CD4-positive, alpha-beta T cell treated with Interleukin-15 for 1 hour (primary cell): ENCODE measurements around the gene GLIS1.

Source experiments
- DNase-seq: peaks from one replicate; pipeline ENCODE4 v3.0.0-alpha.2; 2020

The GLIS1 gene

DNA sequence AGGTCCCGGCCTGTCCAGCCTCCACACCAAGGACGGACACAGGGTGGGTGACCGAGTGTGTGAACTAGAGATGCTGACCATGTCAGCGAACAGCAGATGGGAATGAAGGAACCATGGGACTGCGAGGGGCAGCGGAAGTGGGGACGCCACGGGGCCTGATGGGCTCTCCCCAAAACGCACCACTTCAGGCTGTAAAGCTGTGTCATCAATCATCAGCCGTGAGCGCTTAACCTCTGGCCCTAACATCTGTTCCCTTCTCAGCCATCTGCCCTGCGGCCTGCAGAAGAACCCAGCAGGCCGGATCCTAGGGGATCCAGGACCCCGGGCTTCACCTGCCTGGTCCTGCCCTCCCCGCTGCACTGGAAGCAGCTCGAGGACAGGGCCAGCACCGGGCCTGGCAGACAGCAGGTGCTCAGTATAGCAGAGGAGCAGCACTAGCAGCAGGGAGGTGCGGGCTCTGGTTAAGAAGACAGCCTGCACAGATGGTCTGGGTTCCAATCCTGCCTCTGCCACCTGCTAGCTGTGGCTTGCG, 221.1 kb downstream of the GLIS1 start:
- no peak for DNase-seq

DNA sequence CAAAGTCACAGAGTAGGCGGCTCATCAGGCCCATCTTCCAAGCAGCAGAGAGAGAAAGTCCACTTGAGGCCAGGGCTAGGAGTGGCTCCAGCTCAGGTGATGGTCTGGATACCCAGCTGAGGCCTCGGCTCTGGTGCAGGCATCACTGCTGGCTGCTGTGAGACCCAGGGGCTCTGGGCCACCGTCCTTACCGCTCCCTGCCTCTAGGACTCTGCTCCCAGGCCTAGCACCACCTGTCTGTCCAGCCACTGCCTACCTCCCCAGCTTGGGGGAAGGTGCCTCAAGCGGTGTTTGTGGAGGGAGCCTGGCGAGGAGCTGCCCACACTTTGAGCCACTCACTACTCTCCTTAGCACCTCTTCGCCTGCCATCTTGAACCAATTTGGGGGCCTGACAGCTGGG, 221.9 kb downstream of the GLIS1 start:
- DNase-seq = no peak

- no peak for DNase-seq
Measured at GRCh38 chr1:53516181-53516580, 222.8 kb downstream of the GLIS1 start.

DNA sequence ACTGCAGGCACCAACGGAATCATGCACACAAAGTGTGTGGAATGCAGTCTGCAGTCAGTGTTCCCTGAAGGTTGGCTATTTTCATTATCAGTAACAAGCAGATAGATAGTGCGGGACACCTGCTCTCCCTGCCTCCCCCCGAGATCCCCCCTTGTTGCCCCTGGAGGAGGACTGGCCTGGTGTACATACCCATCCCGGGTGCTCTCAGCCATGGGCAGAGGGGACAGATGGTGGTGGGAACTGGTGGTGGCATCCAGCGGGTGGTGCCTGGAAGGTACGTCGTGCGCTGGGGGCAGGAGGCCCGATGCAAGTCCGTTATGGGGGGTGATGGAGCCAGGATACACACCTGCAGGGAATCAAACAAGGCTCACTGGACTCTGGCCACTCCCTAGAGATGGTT, 224.5 kb downstream of the GLIS1 start:
- DNase-seq = no peak

DNA sequence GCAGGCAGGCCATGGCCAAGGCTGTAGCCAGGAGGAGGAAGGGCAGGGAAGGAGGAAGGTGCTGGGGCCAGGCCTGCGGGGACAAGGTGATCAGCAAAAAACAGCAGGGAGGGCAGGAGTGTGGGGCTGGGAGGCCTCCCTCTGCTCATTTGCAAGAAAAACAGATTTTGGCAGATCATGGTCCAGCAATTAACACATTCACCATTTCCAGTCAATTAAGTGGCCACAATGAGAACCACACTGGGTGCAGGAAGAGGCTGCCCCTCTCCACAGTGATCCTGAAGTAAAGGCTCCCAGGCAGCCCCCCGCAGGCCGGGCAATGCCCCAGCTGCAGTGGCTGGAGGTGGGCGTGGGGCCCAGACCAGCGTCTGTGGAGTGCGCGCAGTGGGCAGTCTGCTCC, 225.1 kb downstream of the GLIS1 start:
- DNase-seq = no peak

- no peak for DNase-seq
Measured at GRCh38 chr1:53512807-53513755, 225.9 kb downstream of the GLIS1 start.

DNA sequence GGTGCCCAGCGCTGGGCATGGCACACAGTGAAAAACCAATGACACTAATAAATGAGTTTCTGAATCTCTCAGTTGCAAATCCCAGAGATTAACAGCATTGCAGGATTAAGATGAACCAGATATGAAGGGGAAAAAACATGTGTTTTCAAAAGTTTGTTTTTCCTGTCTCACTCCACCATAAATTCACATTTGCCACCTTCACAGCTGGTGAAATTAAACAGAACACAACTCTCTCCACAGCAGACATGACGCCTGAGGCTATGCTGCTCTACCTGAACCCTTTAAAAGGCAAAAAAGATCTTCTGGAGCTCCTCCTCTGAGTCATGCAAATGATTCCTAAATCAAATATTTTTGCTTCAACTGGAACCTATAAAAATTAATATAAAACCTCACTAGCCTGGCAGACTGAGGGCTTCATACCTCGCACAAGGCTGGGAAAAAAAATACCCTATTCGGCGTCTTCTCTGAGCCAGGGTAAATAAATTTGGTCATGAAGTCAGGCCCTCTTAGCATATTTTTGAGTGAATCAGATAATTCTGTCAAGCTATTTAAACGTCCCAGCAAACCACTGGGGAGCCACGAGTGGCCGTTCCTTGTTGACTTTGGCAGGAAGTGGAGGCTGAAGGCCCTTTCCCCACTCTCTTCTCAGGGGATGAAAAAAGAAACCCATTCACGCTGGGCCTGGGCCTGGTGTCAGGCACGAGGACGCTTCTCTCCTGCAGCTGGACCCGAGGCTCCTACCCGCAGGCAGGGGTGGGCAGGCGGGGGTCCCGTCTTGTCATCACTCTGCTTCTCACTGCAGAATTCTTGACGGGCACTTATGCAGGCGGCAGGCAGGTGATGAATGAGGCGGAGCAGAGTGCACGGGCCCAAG, 226.8 kb downstream of the GLIS1 start:
- DNase-seq = no peak

GRCh38 chr1:53511323-53511932, 227.5 kb downstream of the GLIS1 start:
- no peak for DNase-seq

- DNase-seq = no peak
Measured at GRCh38 chr1:53510215-53510614, 228.7 kb downstream of the GLIS1 start.

DNA sequence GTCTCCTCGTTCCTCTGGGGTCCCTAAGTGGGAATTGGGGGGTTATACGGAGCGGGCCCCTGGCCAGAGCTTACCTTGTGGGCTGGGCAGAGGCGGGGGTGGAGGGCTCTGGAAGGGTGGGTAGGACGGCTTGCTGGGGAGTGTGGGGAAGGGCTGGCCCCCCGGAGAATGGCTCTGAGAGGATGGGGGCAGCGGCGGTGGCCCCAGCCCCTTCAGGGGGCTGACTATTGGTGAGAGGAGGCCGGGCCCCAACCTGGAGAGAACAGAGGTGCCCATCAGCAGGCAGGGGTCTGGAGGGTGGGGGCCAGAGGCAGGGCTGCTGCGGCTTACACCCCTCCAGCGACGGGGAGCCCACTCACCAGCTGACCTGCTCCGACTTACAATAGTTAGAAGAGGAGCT, 229.2 kb downstream of the GLIS1 start:
- DNase-seq = no peak

DNA sequence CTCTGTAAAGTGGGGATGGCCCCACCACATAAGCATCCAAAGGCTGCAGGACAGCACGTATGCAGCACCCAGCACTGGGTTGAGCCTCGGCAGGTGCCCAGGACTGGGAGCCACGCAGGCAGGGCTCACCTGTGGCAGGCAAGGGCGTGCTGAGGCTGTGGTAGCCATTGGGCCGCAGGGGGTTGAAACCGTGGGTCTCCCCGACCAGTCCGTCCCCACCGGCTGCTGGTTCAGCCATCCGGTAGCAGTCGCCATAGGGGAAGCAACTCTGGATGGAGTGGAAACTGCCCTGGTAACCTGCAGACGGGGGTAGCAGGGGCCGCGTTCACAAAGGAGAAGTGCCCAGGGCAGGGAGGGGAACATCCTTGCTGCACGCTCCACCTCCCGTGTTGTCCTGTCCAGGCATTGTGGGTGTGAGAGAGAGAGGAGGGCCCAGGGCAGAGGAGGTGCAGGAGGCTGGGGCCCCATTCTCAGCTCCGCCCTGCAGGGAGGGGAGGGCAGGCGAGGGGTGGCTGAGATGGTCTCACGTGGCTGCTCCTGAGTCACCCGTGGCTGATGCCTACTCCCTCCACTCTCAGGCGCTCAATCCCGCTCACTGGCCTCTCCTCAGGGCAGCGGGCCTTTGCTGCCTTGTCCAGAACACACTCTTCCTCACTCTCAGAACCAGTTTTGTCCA, 229.8 kb downstream of the GLIS1 start:
- DNase-seq = no peak

- DNase-seq = no peak
Measured at GRCh38 chr1:53508056-53508990, 230.6 kb downstream of the GLIS1 start.

- no peak for DNase-seq
Measured at GRCh38 chr1:53507116-53507820, 231.7 kb downstream of the GLIS1 start.

DNA sequence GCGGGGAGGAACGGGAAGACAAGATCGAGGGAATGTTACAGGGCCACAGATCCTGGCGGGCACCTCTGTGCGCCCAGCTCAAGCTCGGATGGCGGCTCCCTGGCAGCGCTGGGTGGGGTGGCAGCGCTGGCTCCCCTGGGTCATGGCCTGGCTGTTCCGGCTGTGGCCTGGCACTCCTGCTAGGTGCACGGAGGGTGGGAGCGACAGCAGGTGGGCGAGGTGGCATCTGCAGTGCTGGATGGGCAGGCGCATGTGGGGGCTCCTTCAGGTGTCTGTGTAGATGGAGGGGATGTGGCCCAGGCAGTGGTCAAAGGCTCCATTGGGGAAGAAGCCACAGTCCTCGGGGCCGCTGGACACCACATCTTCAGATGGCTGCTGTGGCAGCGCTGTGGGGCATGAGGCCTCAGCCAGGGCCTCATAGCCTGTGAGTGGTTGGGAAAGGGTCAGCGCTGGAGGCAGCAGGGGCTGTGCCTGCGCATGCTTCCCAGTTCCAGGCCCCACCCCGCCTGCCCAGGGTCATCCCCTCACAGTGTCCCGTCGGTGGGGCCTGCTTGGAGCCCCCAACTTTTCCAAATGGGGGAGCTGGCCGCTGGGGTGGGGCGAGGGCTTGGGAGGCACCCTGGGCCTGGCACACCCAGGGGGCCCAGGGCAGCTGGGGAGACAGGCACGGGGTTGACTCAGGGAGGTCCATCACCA, 232.5 kb downstream of the GLIS1 start:
- no peak for DNase-seq

DNA sequence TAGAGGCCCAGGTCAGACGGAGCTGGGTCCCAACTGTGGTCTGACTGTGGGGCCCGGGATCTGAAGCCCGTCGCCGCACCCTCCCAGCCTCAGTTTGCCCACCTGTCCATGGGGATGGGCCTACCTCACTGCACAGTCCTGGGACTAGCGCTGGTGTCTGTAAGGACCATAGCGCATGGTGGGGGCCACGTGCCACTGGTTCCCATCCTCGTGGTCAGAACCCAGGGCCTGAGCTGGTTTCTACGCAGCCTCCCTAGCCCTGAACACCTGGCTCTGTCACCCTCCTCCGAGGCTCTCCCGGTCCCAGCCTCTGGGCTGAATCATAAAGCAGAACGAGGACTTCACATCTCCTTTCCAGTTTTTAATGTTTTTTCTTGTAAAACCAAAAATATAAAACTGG, 233.1 kb downstream of the GLIS1 start:
- DNase-seq = no peak

- no peak for DNase-seq
Measured at GRCh38 chr1:53505401-53505800, 233.6 kb downstream of the GLIS1 start.

DNA sequence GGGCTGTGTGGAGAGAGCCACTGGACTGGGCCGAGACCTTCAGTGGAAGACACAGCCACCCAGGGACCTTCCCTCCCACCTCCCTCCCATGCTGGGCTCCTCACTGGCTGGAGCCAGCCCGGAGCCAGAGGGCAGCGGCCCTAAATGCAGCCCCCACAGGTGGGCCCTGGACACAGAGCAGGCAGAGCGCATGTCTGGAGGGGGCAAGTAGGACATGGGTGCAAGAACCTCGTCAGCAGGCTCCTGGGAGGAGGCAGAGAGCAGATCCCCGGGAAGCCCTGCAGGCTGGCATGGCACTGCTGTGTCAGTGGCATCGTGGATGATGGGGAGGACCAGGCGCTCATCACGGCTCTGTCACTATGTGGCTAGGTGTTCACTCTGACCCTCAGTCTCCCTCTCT, 234.1 kb downstream of the GLIS1 start:
- no peak for DNase-seq

DNA sequence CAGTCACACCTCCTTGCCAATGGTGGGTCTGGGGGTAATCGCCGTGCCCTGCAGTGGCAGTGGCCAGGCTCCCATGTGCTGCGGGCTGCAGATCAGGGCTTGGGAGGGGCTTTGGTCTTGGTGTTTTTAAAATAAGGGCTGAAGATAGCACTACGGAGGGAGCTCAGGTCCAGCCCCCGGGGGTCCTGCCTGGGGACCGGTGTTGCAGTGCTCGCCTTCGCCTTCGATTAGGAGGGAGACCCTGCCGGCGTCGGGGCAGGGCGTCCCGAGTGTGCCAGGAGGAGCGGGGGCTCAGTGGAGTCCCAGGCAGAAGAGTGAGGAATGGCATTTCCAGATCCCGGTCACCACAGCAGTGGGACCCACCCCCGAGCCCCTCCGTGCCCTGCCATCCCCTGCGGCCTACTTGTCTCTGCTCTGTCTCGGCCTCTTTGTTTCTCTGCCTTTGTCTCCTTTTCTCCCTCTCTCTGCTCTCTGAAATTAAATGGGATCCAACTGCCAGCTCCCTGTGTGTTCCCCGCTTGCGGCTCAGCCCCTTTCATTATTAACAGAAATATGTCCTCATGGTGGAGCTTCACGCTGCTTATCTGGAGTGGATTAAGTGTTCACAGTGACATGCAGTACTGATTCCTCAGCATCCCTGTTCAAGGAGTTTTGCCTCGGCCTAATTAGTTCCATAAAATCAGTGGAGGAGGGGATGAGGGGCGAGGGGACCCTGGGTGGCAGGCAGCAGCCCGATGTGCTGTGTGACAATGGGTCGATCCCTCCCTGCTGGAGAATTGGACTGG, 235.3 kb downstream of the GLIS1 start:
- no peak for DNase-seq
